ENCODE data around the gene ILDR1.

The ILDR1 gene

DNA sequence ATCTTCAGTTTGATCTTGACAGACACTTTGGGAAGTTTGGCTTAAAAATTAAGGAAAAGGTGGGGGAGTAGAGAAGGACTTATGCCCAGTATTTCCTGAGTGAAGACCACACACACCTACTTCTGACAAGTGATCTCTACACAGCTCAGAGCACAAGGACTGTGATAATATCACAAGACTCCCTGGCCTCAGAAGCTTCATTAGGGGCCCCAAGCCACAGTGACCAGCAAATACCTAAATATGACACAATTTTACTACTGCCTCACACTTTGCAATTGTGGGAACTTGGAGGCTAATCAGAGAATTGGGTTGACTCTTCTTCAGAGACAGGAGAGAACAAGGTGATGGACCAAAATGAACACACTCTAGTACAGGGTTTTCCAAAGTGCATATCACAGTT lies 2.6 kb downstream of the ILDR1 start:
- TF ChIP-seq, protein P1, sequence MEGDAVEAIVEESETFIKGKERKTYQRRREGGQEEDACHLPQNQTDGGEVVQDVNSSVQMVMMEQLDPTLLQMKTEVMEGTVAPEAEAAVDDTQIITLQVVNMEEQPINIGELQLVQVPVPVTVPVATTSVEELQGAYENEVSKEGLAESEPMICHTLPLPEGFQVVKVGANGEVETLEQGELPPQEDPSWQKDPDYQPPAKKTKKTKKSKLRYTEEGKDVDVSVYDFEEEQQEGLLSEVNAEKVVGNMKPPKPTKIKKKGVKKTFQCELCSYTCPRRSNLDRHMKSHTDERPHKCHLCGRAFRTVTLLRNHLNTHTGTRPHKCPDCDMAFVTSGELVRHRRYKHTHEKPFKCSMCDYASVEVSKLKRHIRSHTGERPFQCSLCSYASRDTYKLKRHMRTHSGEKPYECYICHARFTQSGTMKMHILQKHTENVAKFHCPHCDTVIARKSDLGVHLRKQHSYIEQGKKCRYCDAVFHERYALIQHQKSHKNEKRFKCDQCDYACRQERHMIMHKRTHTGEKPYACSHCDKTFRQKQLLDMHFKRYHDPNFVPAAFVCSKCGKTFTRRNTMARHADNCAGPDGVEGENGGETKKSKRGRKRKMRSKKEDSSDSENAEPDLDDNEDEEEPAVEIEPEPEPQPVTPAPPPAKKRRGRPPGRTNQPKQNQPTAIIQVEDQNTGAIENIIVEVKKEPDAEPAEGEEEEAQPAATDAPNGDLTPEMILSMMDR (conservative IDR thresholded peaks at IDR 0.05; ENCODE audit: low read depth, low read length) = no peak
- DNase-seq (ENCODE audit: low read depth) = no peak
- H3K4me3 ChIP-seq (ENCODE audit: low read length) = no peak overlapping the region

DNA sequence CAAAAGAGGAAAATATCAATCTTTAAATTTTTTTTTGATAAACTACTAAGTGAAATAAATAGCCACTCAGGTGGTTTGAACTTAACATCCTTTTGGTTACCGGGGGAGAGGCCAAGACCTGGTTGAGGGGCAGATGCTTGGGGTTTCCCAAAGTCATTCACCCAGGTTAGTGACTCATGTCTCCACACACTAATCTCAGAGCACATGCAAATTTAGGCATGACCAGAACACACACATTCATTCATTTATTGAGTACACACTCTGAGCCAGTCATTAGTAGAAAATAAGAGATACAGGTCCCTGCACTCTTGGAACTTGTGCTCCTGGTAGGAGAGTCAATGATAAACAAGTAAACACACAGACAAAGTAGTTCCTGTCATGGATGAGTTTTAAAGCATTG lies 7.3 kb downstream of the ILDR1 start:
- H3K4me3 ChIP-seq (ENCODE audit: low read length) = no peak overlapping the region
- DNase-seq (ENCODE audit: low read depth) = no peak
- TF ChIP-seq, protein P1 (conservative IDR thresholded peaks at IDR 0.05; ENCODE audit: low read depth, low read length) = no peak

DNA sequence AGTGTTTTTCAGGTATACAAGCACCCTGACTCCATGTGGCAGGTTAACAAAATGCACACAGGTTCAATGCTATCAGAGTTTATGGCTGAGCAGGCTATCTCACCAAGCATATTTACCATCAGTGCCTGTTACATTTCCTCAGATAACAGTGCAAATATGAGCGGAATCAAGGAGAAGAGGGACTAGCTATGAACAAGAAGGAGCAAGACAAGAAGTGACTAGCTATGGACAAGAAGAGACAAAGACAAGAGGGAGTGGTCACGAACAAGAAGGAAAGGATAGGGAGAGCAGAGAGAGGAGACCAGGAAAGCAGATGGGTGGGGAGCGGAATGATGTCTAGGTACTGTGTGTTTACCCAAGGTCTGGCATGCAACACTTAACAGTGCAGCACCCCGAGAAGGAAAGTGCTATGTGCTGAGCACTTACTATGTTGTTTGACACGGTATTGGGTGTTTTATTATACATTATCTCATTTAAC lies 8.6 kb downstream of the ILDR1 start:
- no peak overlapping the region for H3K4me3 ChIP-seq (ENCODE audit: low read length)
- TF ChIP-seq, protein P1 (conservative IDR thresholded peaks at IDR 0.05; ENCODE audit: low read depth, low read length) = no peak
- no peak for DNase-seq (ENCODE audit: low read depth)

DNA sequence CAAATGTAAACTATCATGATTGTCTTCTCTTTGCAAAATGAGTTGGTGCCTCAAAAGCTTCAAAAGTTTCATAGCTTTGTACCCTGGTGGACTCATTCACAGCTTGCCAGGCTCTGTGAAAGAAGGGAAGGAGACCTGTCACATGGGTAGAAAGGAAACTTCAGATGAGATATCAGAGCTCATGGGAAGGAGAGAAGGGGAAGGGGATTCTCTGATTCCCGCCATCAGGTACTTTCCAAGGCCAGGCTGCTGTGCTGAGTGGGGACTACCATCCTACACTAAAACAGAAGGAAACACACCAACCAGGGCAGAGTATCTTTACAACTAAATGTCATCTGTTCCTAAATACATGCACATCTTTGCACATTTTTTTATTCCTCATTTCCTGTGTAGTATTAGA lies 9.2 kb downstream of the ILDR1 start:
- TF ChIP-seq, protein P1 (conservative IDR thresholded peaks at IDR 0.05; ENCODE audit: low read depth, low read length) = no peak
- no peak for DNase-seq (ENCODE audit: low read depth)
- H3K4me3 ChIP-seq (ENCODE audit: low read length) = no peak overlapping the region

DNA sequence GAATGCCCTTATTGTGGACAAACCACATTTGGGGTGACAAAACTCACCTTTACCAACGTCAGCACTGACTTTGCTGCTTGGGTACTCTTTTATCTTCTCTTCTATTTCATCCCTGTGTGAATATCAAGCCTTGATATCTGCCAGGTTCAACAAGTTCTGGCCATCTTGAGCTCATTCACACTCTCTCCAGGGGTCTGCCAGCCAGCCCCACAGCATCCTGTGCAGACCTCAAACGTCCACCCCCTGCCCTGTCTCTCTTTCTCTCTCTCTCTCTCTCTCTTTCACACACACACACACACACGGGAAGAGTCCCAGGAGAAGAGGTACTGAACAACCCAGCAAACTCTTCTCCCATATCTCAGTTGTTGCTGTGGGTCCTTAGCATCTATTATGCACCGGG lies 10.7 kb downstream of the ILDR1 start:
- TF ChIP-seq, protein P1 (conservative IDR thresholded peaks at IDR 0.05; ENCODE audit: low read depth, low read length) = no peak
- no peak overlapping the region for H3K4me3 ChIP-seq (ENCODE audit: low read length)
- no peak for DNase-seq (ENCODE audit: low read depth)

DNA sequence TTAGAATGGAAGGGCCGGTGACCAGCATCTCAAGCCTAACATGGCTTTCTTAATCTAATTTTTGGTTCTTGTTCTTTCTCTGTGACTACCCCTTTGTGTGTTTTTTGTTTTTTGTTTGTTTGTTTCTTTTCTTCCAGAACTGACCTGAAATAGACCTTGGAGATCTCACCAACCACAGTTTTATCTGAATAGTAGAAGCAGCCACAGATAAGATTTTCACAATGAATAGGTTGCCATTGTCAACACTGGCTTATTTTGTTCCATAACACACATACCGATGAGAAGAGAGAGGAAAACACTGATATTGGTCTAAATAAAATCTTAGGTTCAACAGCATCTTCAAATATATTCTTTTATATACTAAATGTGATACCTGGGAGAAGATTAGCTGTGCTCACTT lies 11.5 kb downstream of the ILDR1 start:
- H3K4me3 ChIP-seq (ENCODE audit: low read length) = no peak overlapping the region
- DNase-seq (ENCODE audit: low read depth) = no peak
- TF ChIP-seq, protein P1 (conservative IDR thresholded peaks at IDR 0.05; ENCODE audit: low read depth, low read length) = no peak

DNA sequence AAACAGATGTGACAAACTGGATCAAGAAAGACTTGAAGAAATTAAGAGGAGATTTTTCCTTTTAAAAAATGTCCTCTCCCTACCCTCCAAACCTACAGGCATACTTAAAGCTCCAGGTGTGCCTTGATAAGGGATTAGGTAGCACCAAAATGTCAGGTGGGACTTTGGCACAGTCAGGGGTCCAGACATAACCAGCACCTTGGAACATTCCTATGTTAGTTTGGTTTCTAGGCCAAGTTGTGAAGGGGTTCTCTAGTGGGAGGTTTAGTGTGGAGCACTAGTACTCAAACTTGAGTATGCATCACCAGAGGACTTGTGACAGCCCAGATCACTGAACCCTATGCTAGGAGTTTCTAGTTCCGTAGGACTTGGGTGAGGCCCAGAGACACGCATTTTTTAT lies 13.9 kb downstream of the ILDR1 start:
- H3K4me3 ChIP-seq (ENCODE audit: low read length) = no peak overlapping the region
- DNase-seq (ENCODE audit: low read depth) = no peak

More for the DNA sequence above, 13.9 kb downstream of the ILDR1 start:
- TF ChIP-seq, protein P1 (conservative IDR thresholded peaks at IDR 0.05; ENCODE audit: low read depth, low read length) = no peak
